Endothelial cell of umbilical vein (primary cell): ENCODE data around the gene GPR87. TPM values are rescaled to one million over a fixed set of nuclear protein-coding genes. Genes with fewer than 3 reads are reported as not detected.

ENCODE experiments used
- BruUV-seq: library from RNA; stranded (reverse); fragments of 400-500 nt; replicated peaks from 2 replicates; lab custom pipeline; 2021; lab: Mats Ljungman, UMichigan
- CTCF ChIA-PET: fragments of 300-600, 350-600 bp; sonication (Branson Sonifier 250); formaldehyde crosslinking; loops from one replicate; lab custom pipeline; 2021; ENCODE audit warnings: antibody characterized with exemption, inconsistent platforms; lab: Charles Lee
- POLR2A ChIA-PET: fragments of 300-600, 350-600 bp; sonication (Branson Sonifier 250); formaldehyde crosslinking; loops from one replicate; lab custom pipeline; 2021; ENCODE audit warnings: antibody characterized with exemption, inconsistent platforms; lab: Charles Lee
- DNase-seq: peaks from one replicate; pipeline ENCODE4 v3.0.0-alpha.2; 2011; ENCODE audit warnings: low read depth, low spot score
- FAIRE-seq: peaks from 2 replicates; lab custom pipeline; 2011; peaks lifted over from hg19 to GRCh38; lab: Jason Lieb, UNC
- H2AFZ ChIP-seq: 2 replicates; pipeline ENCODE4 v1.6.0; 2012; ENCODE audit warnings: low read depth, low read length, control low read depth, inconsistent platforms
- H3K27ac ChIP-seq: 2 replicates; pipeline ENCODE4 v1.5.1; 2011; ENCODE audit warnings: low read depth, mild to moderate bottlenecking, control low read depth, low read length, moderate library complexity; ENCODE audit not compliant: insufficient read depth
- H3K27me3 ChIP-seq, 2 experiments: 2 replicates each; pipeline versions ENCODE4 v1.6.0 to v1.6.1; 2011; ENCODE audit warnings: low read length in 2 of 2, mixed read lengths in 1 of 2; ENCODE audit not compliant: control insufficient read depth in 2 of 2, insufficient read depth in 2 of 2
- H3K36me3 ChIP-seq, 2 experiments: 2 replicates in 1 of 2; 3 replicates in 1 of 2; pipeline ENCODE4 v1.5.1; 2011; ENCODE audit warnings: low read length in 2 of 2, mild to moderate bottlenecking in 1 of 2, moderate library complexity in 1 of 2; ENCODE audit not compliant: control insufficient read depth in 2 of 2, insufficient read depth in 2 of 2; ENCODE audit errors: extremely low read depth in 1 of 2
- H3K4me1 ChIP-seq: 3 replicates; pipeline ENCODE4 v1.5.1; 2011; ENCODE audit warnings: mild to moderate bottlenecking, low read length; ENCODE audit not compliant: control insufficient read depth, insufficient read depth; ENCODE audit errors: extremely low read depth
- H3K4me2 ChIP-seq: 2 replicates; pipeline ENCODE4 v1.6.1; 2011; ENCODE audit warnings: low read length, control low read depth, mixed read lengths; ENCODE audit not compliant: insufficient read depth
- H3K4me3 ChIP-seq, 3 experiments: fragments of 200-600 bp in 1 of 3; sonication (generic), shearing (Covaris generic) in 1 of 3; replicated peaks in 1 of 3; 2 replicates each; pipeline ENCODE4 v1.5.1; 2011 to 2016; ENCODE audit warnings: control low read depth in 3 of 3, low read length in 3 of 3, mild to moderate bottlenecking in 2 of 3, inconsistent platforms in 1 of 3, low read depth in 1 of 3, moderate library complexity in 1 of 3; ENCODE audit not compliant: insufficient read depth in 1 of 3
- H3K79me2 ChIP-seq: 2 replicates; pipeline ENCODE4 v1.6.0; 2012; ENCODE audit warnings: low read length, inconsistent platforms; ENCODE audit not compliant: control insufficient read depth, insufficient read depth
- H3K9ac ChIP-seq: replicated peaks from 2 replicates; pipeline ENCODE3; 2011; ENCODE audit warnings: low read length, control low read depth; ENCODE audit not compliant: insufficient read depth; ENCODE audit errors: extremely low read depth
- H3K9me1 ChIP-seq: replicated peaks from 3 replicates; pipeline ENCODE4 v1.6.0; 2011; ENCODE audit warnings: mild to moderate bottlenecking, low read length; ENCODE audit not compliant: control insufficient read depth, insufficient read depth; ENCODE audit errors: extremely low read depth
- H3K9me3 ChIP-seq: replicated peaks from 2 replicates; pipeline ENCODE4 v1.5.1; 2012; ENCODE audit warnings: low read length, inconsistent platforms; ENCODE audit not compliant: control insufficient read depth, insufficient read depth
- H4K20me1 ChIP-seq: replicated peaks from 2 replicates; pipeline ENCODE3; 2011; ENCODE audit warnings: mild to moderate bottlenecking, low read length; ENCODE audit not compliant: control insufficient read depth, insufficient read depth; ENCODE audit errors: extremely low read depth
- EZH2 ChIP-seq: IDR thresholded peaks from 2 replicates; pipeline ENCODE4 v1.6.1; 2012; ENCODE audit warnings: borderline replicate concordance, low read depth, mild to moderate bottlenecking, moderate library complexity, low read length, inconsistent platforms; ENCODE audit not compliant: severe bottlenecking
- FOS ChIP-seq: IDR thresholded peaks from 2 replicates; pipeline ENCODE4 v1.6.1; 2011; ENCODE audit warnings: mild to moderate bottlenecking, low read length, moderate library complexity, borderline replicate concordance; ENCODE audit not compliant: insufficient read depth
- GATA2 ChIP-seq: IDR thresholded peaks from 2 replicates; pipeline ENCODE4 v1.7.0; 2011; ENCODE audit warnings: low read depth, mild to moderate bottlenecking, moderate library complexity, mixed read lengths, low read length; ENCODE audit not compliant: insufficient read length, insufficient read depth
- JUN ChIP-seq: IDR thresholded peaks from 2 replicates; pipeline ENCODE4 v1.6.1; 2011; ENCODE audit warnings: borderline replicate concordance, low read depth; ENCODE audit not compliant: insufficient read length, insufficient read depth
- MYC ChIP-seq: IDR thresholded peaks from one replicate; pipeline ENCODE4 v1.6.1; 2011; ENCODE audit warnings: mild to moderate bottlenecking, low read depth, low read length
- POLR2A ChIP-seq: IDR thresholded peaks from 2 replicates; pipeline ENCODE4 v1.6.1; 2012; ENCODE audit warnings: low read depth, mild to moderate bottlenecking, control low read depth, low read length
- POLR2AphosphoS5 ChIP-seq: IDR thresholded peaks from 2 replicates; pipeline ENCODE4 v1.6.1; 2012; ENCODE audit warnings: low read depth, mild to moderate bottlenecking, control low read depth, low read length, moderate library complexity; ENCODE audit not compliant: insufficient read depth
- dilution Hi-C: fragments of 300-500 bp; cut with MboI; formaldehyde crosslinking; loops from one replicate; pipeline ENCODE4 v1.15.0; 2019; ENCODE audit warnings: low sequenced_read_pairs; ENCODE audit not compliant: extremely low pct_ligation_motif_present
- intact Hi-C: fragments of 100-400 bp; cut with micrococcal nuclease; formaldehyde crosslinking; loops from one replicate; pipeline ENCODE4 v1.10.0; 2022
- polyA plus RNA-seq, 4 experiments: library from polyadenylated mRNA; depleted of rRNA in 3 of 4; stranded (reverse) in 3 of 4; unstranded in 1 of 4; fragments of >200 nt; gene quantifications; 2 replicates each; pipeline versions ENCODE4 v1.2.1 to v1.2.3, GENCODE V29; 2011 to 2012; ENCODE audit warnings: missing spikeins in 1 of 4
- total RNA-seq: library from RNA; stranded (reverse); gene quantifications from 2 replicates; pipeline ENCODE4 v1.2.3, GENCODE V29; 2021
- TF ChIP-seq, protein P1 (sequence below), 2 donors: IDR thresholded peaks; 1 replicate in 1 of 2; 2 replicates in 1 of 2; pipeline ENCODE4 v1.5.1; 2011; ENCODE audit warnings: low read length in 2 of 2, mild to moderate bottlenecking in 2 of 2, moderate library complexity in 2 of 2, control low read depth in 1 of 2, inconsistent platforms in 1 of 2, low read depth in 1 of 2; ENCODE audit not compliant: insufficient read depth in 1 of 2; ENCODE audit errors: extremely low read depth in 1 of 2
- TF ChIP-seq, protein P2 (sequence below): IDR thresholded peaks from 2 replicates; pipeline ENCODE4 v1.6.1; 2011; ENCODE audit not compliant: insufficient read depth, insufficient read length

GPR87 gene
- total and polyA plus RNA-seq, 2 donors (not counting 3 experiments of a cell fraction or from before 2014, with no cell fraction given), result not detected

DNA sequence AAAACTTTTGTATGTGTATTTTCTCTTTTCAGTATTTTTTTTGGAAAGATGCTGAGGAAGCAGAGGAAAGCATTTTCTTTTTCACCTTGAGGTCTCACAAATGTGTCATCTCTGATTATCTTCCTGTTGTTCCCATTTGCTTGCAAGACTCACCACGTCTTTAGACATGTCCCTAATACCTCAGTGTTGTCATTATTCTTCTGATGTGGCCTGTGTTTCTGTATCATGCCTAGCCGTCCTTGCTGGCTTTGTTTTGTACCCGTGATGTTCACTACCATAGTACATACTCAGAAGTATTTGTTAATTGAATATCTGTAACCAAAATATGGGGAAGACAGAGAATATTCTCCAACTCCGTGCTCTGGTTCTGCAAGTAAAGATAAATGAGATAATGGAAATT is 33.2 kb downstream of the GPR87 start:
- Histone ChIP-seq H3K36me3 (no peaks in the 10 kb centered on the region), H2AFZ (no peak overlapping the region), H3K9ac (no peak overlapping the region), H3K9me1 (no peaks in the 10 kb centered on the region), H3K4me1 (no peaks in the 10 kb centered on the region), H3K27me3 (peaks cover 0 to 6% of the 10 kb centered on the region in 2 experiments), H3K79me2 (no peaks in the 10 kb centered on the region), H3K4me3 (no peak overlapping the region), H3K4me2 (no peak overlapping the region), H3K9me3 (no peaks in the 10 kb centered on the region), H3K27ac (no peak overlapping the region), H4K20me1 (no peaks in the 10 kb centered on the region)
- POLR2A ChIA-PET, result no interaction called here
- DNase-seq (no peak), FAIRE-seq (no peak)
- BruUV-seq, result no TSS peak
- TF ChIP-seq FOS, result no peak
- TF ChIP-seq, protein P1, sequence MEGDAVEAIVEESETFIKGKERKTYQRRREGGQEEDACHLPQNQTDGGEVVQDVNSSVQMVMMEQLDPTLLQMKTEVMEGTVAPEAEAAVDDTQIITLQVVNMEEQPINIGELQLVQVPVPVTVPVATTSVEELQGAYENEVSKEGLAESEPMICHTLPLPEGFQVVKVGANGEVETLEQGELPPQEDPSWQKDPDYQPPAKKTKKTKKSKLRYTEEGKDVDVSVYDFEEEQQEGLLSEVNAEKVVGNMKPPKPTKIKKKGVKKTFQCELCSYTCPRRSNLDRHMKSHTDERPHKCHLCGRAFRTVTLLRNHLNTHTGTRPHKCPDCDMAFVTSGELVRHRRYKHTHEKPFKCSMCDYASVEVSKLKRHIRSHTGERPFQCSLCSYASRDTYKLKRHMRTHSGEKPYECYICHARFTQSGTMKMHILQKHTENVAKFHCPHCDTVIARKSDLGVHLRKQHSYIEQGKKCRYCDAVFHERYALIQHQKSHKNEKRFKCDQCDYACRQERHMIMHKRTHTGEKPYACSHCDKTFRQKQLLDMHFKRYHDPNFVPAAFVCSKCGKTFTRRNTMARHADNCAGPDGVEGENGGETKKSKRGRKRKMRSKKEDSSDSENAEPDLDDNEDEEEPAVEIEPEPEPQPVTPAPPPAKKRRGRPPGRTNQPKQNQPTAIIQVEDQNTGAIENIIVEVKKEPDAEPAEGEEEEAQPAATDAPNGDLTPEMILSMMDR (IDR thresholded peaks at IDR 0.05; ENCODE audit: extremely low read depth in 1 of 2, insufficient read depth in 1 of 2, low read depth in 1 of 2, low read length in 2 of 2), result no peak
- TF ChIP-seq MYC, result no peak
- TF ChIP-seq GATA2, result no peak
- TF ChIP-seq POLR2A, result no peak
- TF ChIP-seq EZH2, result no peak
- TF ChIP-seq, protein P2, sequence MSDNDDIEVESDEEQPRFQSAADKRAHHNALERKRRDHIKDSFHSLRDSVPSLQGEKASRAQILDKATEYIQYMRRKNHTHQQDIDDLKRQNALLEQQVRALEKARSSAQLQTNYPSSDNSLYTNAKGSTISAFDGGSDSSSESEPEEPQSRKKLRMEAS, result no peak
- TF ChIP-seq POLR2AphosphoS5, result no peak
- no peak for TF ChIP-seq JUN
- CTCF ChIA-PET, result interaction anchor here (1.0 to 10.8 kb wide), 4 partner anchors 57 to 127 kb away, joined by 3 to 98 read pairs (median 40); no protein-coding TSS in a partner anchor
- dilution Hi-C loops, result no loop called here
- intact Hi-C loops, result loop anchor here (1.0 to 5.0 kb wide), 5 partner anchors 56 to 635 kb away; no protein-coding TSS in a partner anchor
